ENCODE measurements around the gene MARCO.

DNA sequence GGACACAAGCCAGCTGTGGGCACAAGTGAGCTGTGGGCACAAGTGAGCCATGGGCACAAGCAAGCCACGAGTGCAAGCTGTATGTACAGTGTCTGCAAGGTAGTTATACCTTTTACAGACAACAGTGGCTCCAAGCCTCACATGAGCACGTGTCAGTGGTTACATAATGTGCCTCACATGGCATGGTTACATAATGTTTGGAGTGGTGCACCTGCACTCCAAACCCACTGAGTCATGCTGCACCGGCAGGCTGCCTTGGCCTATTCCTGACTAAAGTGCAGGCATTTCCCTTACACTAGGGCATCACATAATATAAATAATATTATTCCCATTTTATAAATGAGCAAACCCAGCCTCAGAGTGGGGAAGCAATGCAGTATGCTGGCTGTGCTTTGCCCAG is 62.6 kb downstream of the MARCO start:
- TF ChIP-seq POLR2A (IDR thresholded peaks at IDR 0.05), result no peak
- TF ChIP-seq, protein P1, sequence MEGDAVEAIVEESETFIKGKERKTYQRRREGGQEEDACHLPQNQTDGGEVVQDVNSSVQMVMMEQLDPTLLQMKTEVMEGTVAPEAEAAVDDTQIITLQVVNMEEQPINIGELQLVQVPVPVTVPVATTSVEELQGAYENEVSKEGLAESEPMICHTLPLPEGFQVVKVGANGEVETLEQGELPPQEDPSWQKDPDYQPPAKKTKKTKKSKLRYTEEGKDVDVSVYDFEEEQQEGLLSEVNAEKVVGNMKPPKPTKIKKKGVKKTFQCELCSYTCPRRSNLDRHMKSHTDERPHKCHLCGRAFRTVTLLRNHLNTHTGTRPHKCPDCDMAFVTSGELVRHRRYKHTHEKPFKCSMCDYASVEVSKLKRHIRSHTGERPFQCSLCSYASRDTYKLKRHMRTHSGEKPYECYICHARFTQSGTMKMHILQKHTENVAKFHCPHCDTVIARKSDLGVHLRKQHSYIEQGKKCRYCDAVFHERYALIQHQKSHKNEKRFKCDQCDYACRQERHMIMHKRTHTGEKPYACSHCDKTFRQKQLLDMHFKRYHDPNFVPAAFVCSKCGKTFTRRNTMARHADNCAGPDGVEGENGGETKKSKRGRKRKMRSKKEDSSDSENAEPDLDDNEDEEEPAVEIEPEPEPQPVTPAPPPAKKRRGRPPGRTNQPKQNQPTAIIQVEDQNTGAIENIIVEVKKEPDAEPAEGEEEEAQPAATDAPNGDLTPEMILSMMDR (IDR thresholded peaks at IDR 0.05), result no peak

Measured in stomach (tissue), 4 donors.